ENCODE measurements around the gene RHOB.

The RHOB gene

DNA sequence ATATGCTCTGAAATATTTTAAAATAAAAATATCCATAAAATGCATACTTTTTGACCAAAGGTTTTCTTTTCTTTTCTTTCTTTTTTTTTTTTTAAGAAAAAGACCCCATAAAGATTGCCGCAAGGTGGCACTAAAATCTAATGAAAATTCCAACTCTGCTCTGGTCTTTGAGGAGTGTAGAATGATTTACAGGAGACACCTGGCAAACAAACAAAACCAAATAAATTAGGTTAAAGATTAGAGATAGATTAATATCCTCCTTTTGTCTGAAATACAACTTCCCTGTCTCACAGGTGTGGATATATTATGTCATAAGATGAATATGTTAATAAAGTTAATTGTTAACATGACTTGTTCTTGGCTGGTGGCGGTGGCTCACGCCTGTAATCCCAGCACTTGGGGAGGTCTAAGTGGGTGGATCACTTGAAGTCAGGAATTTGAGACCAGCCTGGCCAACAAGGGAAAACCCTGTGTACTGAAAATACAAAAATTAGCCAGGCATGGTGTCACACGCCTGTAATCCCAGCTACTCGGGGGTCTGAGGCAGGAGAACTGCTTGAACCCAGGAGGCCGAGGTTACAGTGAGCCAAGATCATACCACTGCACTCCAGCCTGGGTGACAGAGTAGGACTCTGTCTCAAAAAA lies 3.5 kb upstream of the RHOB start:
- no peak overlapping the region for H3K4me3 ChIP-seq (ENCODE audit: low read depth, low read length)
- DNase-seq (ENCODE audit: low read depth), result peak; percentile 66
- TF ChIP-seq MYC (IDR thresholded peaks at IDR 0.05; ENCODE audit: low read depth, low read length), result no peak
- TF ChIP-seq, protein P1, sequence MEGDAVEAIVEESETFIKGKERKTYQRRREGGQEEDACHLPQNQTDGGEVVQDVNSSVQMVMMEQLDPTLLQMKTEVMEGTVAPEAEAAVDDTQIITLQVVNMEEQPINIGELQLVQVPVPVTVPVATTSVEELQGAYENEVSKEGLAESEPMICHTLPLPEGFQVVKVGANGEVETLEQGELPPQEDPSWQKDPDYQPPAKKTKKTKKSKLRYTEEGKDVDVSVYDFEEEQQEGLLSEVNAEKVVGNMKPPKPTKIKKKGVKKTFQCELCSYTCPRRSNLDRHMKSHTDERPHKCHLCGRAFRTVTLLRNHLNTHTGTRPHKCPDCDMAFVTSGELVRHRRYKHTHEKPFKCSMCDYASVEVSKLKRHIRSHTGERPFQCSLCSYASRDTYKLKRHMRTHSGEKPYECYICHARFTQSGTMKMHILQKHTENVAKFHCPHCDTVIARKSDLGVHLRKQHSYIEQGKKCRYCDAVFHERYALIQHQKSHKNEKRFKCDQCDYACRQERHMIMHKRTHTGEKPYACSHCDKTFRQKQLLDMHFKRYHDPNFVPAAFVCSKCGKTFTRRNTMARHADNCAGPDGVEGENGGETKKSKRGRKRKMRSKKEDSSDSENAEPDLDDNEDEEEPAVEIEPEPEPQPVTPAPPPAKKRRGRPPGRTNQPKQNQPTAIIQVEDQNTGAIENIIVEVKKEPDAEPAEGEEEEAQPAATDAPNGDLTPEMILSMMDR (IDR thresholded peaks at IDR 0.05; ENCODE audit: low read depth, low read length), result peak; percentile 37

DNA sequence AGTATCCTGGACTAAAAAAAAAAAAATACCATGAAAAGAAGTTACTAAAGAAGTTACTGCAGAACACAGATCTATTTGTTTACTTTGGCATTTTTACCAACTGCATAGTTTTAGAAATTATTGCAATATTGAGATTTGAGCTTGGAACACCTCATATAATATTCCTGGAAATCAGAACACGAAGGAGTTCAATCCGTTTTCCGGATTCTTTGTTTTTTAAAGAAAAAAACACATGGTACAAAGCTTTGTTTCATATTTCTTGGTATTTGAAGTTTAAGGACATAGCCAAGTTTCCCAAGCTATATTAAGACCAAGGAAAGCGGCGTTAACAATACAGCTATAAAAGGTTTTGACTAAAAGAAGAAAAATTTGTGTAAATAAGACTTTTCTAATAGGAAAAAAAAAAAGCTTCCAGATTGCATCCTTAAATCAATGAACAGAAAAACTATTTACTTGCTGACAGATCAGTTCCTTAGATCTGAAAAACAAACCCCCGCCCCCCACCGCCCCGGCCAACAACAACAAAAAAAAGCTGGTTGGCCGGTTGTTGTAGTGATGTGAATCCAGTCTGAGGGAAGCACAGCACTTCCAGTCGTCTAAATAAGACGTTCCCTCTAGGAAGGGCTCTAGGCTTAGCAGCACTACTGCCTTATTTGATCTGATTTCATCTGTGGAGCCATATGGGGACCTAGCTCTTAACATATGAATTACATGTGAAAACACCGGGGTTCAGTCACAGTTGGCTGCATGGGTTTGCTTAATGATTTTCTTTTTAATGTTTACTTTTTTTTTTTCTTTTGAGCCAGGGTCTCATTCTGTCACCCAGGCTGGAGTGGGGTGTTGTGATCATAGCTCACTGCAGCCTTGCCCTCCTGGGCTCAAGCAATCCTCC lies 2.5 kb upstream of the RHOB start:
- DNase-seq (ENCODE audit: low read depth), result no peak
- no peak overlapping the region for H3K4me3 ChIP-seq (ENCODE audit: low read depth, low read length)
- TF ChIP-seq POLR2A (IDR thresholded peaks at IDR 0.05; ENCODE audit: extremely low read depth, insufficient read length) (no peak), MYC (IDR thresholded peaks at IDR 0.05; ENCODE audit: low read depth, low read length) (no peak)
- TF ChIP-seq, protein P2, sequence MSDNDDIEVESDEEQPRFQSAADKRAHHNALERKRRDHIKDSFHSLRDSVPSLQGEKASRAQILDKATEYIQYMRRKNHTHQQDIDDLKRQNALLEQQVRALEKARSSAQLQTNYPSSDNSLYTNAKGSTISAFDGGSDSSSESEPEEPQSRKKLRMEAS (IDR thresholded peaks at IDR 0.05; ENCODE audit: low read depth, low read length), result no peak
- TF ChIP-seq, protein P1 (IDR thresholded peaks at IDR 0.05; ENCODE audit: low read depth, low read length), result no peak

DNA sequence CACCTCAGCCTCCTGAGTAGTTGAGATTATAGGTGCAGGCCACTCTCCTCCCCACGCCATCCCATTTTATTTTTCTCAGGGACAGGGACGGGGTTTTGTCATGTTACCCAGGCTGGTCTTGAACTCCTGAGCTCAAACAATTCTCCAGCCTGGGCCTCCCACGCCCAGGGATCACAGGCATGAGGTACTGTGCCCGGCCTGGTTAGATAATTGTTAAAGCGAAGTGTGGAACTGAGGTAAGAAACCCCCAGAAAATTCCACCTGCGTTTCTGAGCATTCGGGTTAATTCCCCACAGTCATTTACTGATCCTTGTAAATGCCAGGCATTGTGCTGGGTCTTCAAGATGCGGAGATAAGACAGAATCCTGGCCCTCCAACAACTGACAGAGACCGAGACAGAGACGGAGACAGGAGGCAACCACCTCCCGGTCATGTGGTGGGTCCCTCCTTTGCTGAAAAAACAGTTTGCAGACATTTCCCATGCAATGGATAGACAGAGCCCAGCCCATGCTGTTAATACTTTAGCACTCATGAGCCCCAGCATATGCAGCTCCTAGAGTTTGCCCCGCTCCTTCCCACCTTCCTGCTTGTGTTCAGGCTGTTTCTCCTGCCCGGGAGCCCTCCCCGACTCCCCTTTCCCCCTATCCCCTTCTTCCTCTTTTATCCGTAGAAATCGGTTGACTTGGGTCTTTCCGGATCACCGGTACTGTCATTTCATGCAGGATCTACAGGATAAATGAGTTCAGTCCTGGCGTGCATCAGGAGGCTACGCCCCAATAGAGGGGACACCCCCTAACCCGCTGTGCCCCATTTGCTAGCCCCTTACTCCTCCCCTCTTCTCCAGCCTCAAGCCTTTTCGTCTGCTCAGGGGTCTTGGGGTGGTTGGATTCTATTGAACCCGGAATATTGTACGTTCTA lies 1.6 kb upstream of the RHOB start:
- TF ChIP-seq, protein P2 (IDR thresholded peaks at IDR 0.05; ENCODE audit: low read depth, low read length), result no peak
- TF ChIP-seq MYC (IDR thresholded peaks at IDR 0.05; ENCODE audit: low read depth, low read length), result no peak
- TF ChIP-seq POLR2A (IDR thresholded peaks at IDR 0.05; ENCODE audit: extremely low read depth, insufficient read length), result no peak
- TF ChIP-seq, protein P1 (IDR thresholded peaks at IDR 0.05; ENCODE audit: low read depth, low read length), result no peak
- no peak overlapping the region for H3K4me3 ChIP-seq (ENCODE audit: low read depth, low read length)
- no peak for DNase-seq (ENCODE audit: low read depth)

DNA sequence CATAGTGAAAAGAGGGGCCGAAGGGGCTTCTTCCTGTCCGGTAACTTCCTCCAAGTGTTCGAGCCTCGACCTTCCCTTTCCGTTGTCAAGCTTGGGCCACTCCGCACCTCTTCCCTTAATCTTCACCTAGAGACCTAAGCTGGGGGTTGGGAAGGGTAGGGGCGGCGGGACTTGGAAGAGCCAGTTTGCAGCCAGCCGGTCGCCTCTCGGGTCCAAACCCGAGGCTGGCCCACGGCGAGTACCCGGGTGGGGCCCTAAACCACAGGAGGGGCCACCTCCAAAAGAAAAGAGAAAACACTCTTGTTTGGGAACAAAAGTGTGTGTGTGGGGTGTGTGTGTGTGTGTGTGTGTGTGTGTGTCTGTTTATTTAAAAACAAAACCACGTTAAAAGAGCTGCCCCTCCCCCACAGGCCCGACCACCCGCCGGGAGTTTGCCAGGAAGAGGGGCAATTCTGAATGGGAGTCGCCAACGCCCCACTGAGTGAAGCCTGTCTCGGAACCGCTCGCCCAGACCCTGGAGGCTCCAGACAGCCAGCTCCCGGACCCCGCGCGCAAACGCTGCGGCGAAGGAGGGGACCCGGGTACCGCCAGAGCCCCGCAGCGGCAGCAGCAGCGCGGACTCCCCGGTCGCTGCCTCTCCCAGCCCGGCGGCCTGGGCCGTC lies 488 bp upstream of the RHOB start:
- TF ChIP-seq MYC (IDR thresholded peaks at IDR 0.05; ENCODE audit: low read depth, low read length) (no peak), POLR2A (IDR thresholded peaks at IDR 0.05; ENCODE audit: extremely low read depth, insufficient read length) (no peak)
- TF ChIP-seq, protein P2 (IDR thresholded peaks at IDR 0.05; ENCODE audit: low read depth, low read length), result no peak
- TF ChIP-seq, protein P1 (IDR thresholded peaks at IDR 0.05; ENCODE audit: low read depth, low read length), result no peak
- no peak for DNase-seq (ENCODE audit: low read depth)
- peak overlapping the region; percentile 44 for H3K4me3 ChIP-seq (ENCODE audit: low read depth, low read length)

DNA sequence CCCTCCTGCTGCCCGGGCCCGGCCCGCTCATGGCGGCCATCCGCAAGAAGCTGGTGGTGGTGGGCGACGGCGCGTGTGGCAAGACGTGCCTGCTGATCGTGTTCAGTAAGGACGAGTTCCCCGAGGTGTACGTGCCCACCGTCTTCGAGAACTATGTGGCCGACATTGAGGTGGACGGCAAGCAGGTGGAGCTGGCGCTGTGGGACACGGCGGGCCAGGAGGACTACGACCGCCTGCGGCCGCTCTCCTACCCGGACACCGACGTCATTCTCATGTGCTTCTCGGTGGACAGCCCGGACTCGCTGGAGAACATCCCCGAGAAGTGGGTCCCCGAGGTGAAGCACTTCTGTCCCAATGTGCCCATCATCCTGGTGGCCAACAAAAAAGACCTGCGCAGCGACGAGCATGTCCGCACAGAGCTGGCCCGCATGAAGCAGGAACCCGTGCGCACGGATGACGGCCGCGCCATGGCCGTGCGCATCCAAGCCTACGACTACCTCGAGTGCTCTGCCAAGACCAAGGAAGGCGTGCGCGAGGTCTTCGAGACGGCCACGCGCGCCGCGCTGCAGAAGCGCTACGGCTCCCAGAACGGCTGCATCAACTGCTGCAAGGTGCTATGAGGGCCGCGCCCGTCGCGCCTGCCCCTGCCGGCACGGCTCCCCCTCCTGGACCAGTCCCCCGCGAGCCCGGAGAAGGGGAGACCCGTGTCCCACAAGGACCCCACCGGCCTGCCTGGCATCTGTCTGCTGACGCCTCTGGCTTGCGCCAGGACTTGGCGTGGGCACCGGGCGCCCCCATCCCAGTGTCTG lies 767 bp downstream of the RHOB start:
- DNase-seq (ENCODE audit: low read depth), result peak; percentile 39
- H3K4me3 ChIP-seq (ENCODE audit: low read depth, low read length), result peak overlapping the region; percentile 16
- TF ChIP-seq POLR2A (IDR thresholded peaks at IDR 0.05; ENCODE audit: extremely low read depth, insufficient read length) (no peak), MYC (IDR thresholded peaks at IDR 0.05; ENCODE audit: low read depth, low read length) (no peak)
- TF ChIP-seq, protein P2 (IDR thresholded peaks at IDR 0.05; ENCODE audit: low read depth, low read length), result no peak
- TF ChIP-seq, protein P1 (IDR thresholded peaks at IDR 0.05; ENCODE audit: low read depth, low read length), result no peak
